K562 (cell line): Measurements from ENCODE around the gene CSNK1G2. TPM values are rescaled to one million over a fixed set of nuclear protein-coding genes. Genes with fewer than 3 reads are reported as not detected.
A peak's percentile ranks its signal among the peaks of the same experiment; 100 is the strongest.

ENCODE experiments used
- ATAC-seq: fragments of 200-7000 bp; cut with Tn5 transposase; 3 replicates; pipeline ENCODE4 v1.9.1; 2020; ENCODE audit warnings: moderate library complexity
- BruUV-seq: library from RNA; stranded (reverse); fragments of 400-500 nt; replicated peaks from 2 replicates; lab custom pipeline; 2021; lab: Mats Ljungman, UMichigan
- CTCF ChIA-PET: fragments of 300-600 bp; formaldehyde crosslinking; extraction: SDS; loops from one replicate; lab custom pipeline; 2021; ENCODE audit warnings: low intra/inter-chr PET ratio; lab: Yijun Ruan, JAX
- POLR2A ChIA-PET: fragments of 300-600, 350-650 bp; sonication (Branson Sonifier 250); formaldehyde crosslinking; extraction: SDS; loops from one replicate; lab custom pipeline; 2021; ENCODE audit warnings: antibody characterized with exemption, inconsistent platforms; lab: Yijun Ruan, JAX
- DNase-seq, 4 experiments: peaks; one replicate each; pipeline versions ENCODE4 v3.0.0 to v3.0.0-alpha.2; 2011 to 2018; ENCODE audit warnings: low spot score in 3 of 4, mixed read lengths in 3 of 4; ENCODE audit errors: extremely low read depth in 1 of 4
- FAIRE-seq: peaks from 2 replicates; lab custom pipeline; 2011; peaks lifted over from hg19 to GRCh38; lab: Jason Lieb, UNC
- H2AFZ ChIP-seq: 2 replicates; pipeline ENCODE4 v1.6.0; 2011; ENCODE audit warnings: low read depth, low read length, control low read depth, inconsistent platforms
- H3K27ac ChIP-seq: fragments of 200-600 bp; 3 replicates; pipeline ENCODE4 v1.8.0; 2011; ENCODE audit warnings: low read depth, mild to moderate bottlenecking, control low read depth, inconsistent platforms, low read length, moderate library complexity, mixed read lengths; ENCODE audit errors: extremely low read depth
- H3K27me3 ChIP-seq, 2 experiments: fragments of 300-600 bp in 1 of 2; 2 replicates in 1 of 2; 3 replicates in 1 of 2; pipeline versions ENCODE4 v1.6.0 to v1.8.0; 2011; ENCODE audit warnings: inconsistent platforms in 2 of 2, low read length in 2 of 2, mild to moderate bottlenecking in 1 of 2, mixed read lengths in 1 of 2, moderate library complexity in 1 of 2; ENCODE audit not compliant: control insufficient read depth in 2 of 2, insufficient read depth in 2 of 2
- H3K36me3 ChIP-seq: fragments of 300-600 bp; 3 replicates; pipeline ENCODE4 v1.8.0; 2011; ENCODE audit warnings: mild to moderate bottlenecking, low read length, inconsistent platforms; ENCODE audit not compliant: control insufficient read depth, insufficient read depth
- H3K4me1 ChIP-seq, 2 experiments: fragments of 200-600 bp in 1 of 2; replicated peaks in 1 of 2; 2 replicates in 1 of 2; 3 replicates in 1 of 2; pipeline versions ENCODE4 v1.5.1 to v1.8.0; 2011; ENCODE audit warnings: inconsistent platforms in 2 of 2, low read length in 2 of 2, mild to moderate bottlenecking in 1 of 2, mixed read lengths in 1 of 2, moderate library complexity in 1 of 2; ENCODE audit not compliant: control insufficient read depth in 2 of 2, insufficient read depth in 2 of 2
- H3K4me2 ChIP-seq: 2 replicates; pipeline ENCODE4 v1.6.1; 2011; ENCODE audit warnings: low read length, control low read depth, inconsistent platforms, mixed read lengths; ENCODE audit not compliant: insufficient read depth
- H3K4me3 ChIP-seq: fragments of 200-600 bp; sonication (generic), shearing (Covaris generic); 2 replicates; pipeline ENCODE4 v1.5.1; 2016; ENCODE audit warnings: control low read depth, inconsistent platforms
- H3K79me2 ChIP-seq: fragments of 200-600 bp; 3 replicates; pipeline ENCODE4 v1.8.0; 2011; ENCODE audit warnings: low read length, inconsistent platforms; ENCODE audit not compliant: control insufficient read depth, insufficient read depth
- H3K9ac ChIP-seq, 2 experiments: 2 replicates each; pipeline versions ENCODE4 v1.6.0 to v1.6.1; 2011; ENCODE audit warnings: low read depth in 2 of 2, low read length in 2 of 2, control low read depth in 1 of 2, inconsistent platforms in 1 of 2, mild to moderate bottlenecking in 1 of 2, mixed read lengths in 1 of 2; ENCODE audit not compliant: insufficient read depth in 1 of 2
- H3K9me1 ChIP-seq: one replicate; pipeline ENCODE4 v1.6.0; 2011; ENCODE audit warnings: inconsistent platforms, mild to moderate bottlenecking, low read length, moderate library complexity; ENCODE audit not compliant: control insufficient read depth, insufficient read depth
- H3K9me3 ChIP-seq: replicated peaks from 2 replicates; pipeline ENCODE4 v1.5.1; 2011; ENCODE audit warnings: low read depth, low read length, inconsistent platforms; ENCODE audit not compliant: control insufficient read depth, insufficient read depth
- H4K20me1 ChIP-seq: replicated peaks from 2 replicates; pipeline ENCODE4 v1.6.1; 2011; ENCODE audit warnings: low read length, inconsistent platforms, mixed read lengths; ENCODE audit not compliant: control insufficient read depth, insufficient read depth
- CTBP1 ChIP-seq: fragments of 450-650 bp; IDR thresholded peaks from 2 replicates; pipeline ENCODE4 v1.6.1; 2016; ENCODE audit warnings: borderline replicate concordance
- NFE2L1 ChIP-seq: fragments of 450-650 bp; IDR thresholded peaks from 2 replicates; pipeline ENCODE4 v1.6.1; 2016; ENCODE audit warnings: missing genetic modification characterization, low read depth, mild to moderate bottlenecking, missing compliant biosample characterization, moderate library complexity, borderline replicate concordance
- NR2C2 ChIP-seq, 2 experiments: fragments of 200-800 bp in 1 of 2; sonication (Bioruptor generic) in 1 of 2; sonication (generic) in 1 of 2; formaldehyde crosslinking in 1 of 2; IDR thresholded peaks; 2 replicates each; pipeline versions ENCODE4 v1.6.1 to v1.8.0; 2016 to 2022; ENCODE audit warnings: mild to moderate bottlenecking in 1 of 2, missing compliant biosample characterization in 1 of 2, missing genetic modification characterization in 1 of 2, missing genetic modification reagents in 1 of 2
- RREB1 ChIP-seq: fragments of 250-450 bp; sonication (Bioruptor Pico); IDR thresholded peaks from 2 replicates; pipeline ENCODE4 v1.4.0; 2020
- TAL1 ChIP-seq: fragments of 450-650 bp; IDR thresholded peaks from 2 replicates; pipeline ENCODE4 v1.6.1; 2016; ENCODE audit warnings: mild to moderate bottlenecking
- TCF3 ChIP-seq: sonication (generic); formaldehyde crosslinking; IDR thresholded peaks from 2 replicates; pipeline ENCODE4 v1.4.0; 2020; ENCODE audit warnings: mild to moderate bottlenecking, missing genetic modification reagents
- ZBTB33 ChIP-seq: sonication (generic); formaldehyde crosslinking; IDR thresholded peaks from 2 replicates; pipeline ENCODE4 v1.8.1; 2023; ENCODE audit warnings: mild to moderate bottlenecking, missing genetic modification reagents
- ZNF384 ChIP-seq: IDR thresholded peaks from 2 replicates; pipeline ENCODE4 v1.6.1; 2012; ENCODE audit warnings: low read depth, low read length, improper control_type of control experiment
- ZNF740 ChIP-seq, 3 experiments: fragments of 200-800 bp in 1 of 3; sonication (Bioruptor generic) in 1 of 3; sonication (generic) in 1 of 3; formaldehyde crosslinking in 1 of 3; IDR thresholded peaks; 2 replicates each; pipeline versions ENCODE4 v1.6.1 to v1.8.0; 2016 to 2022; ENCODE audit warnings: mild to moderate bottlenecking in 2 of 3, missing compliant biosample characterization in 2 of 3, missing genetic modification characterization in 2 of 3, missing genetic modification reagents in 1 of 3
- WGBS: fragments of 100-300 bp; shearing (Covaris generic); methylation state at CpG from one replicate; pipeline ENCODE4 v1.1.6; 2016; ENCODE audit warnings: low coverage, mixed read lengths; ENCODE audit not compliant: insufficient coverage; ENCODE audit errors: missing lambda C conversion rate; 5-methylcytosine and 5-hydroxymethylcytosine counted together
- in situ Hi-C: fragments of 300-500 bp; cut with MboI; formaldehyde crosslinking; loops from 4 replicates; pipeline ENCODE4 v1.15.0; 2018; ENCODE audit warnings: inconsistent platforms, mixed read lengths
- intact Hi-C: fragments of 100-400 bp; cut with micrococcal nuclease; formaldehyde crosslinking; loops from 2 replicates; pipeline ENCODE4 v1.14.2; 2022
- polyA plus RNA-seq, 8 experiments: library from polyadenylated mRNA; depleted of rRNA in 4 of 8; stranded (reverse) in 5 of 8; unstranded in 3 of 8; fragments of >200 nt; fragmentation: Nextera tagmentation in 2 of 8; fragmentation: Illumina TruSeq in 1 of 8; extraction: Ambion mirVana in 2 of 8; extraction: Trizol in 1 of 8; gene quantifications; 2 replicates each; pipeline versions ENCODE4 v1.2.1 to v1.2.3, GENCODE V29; 2011 to 2014; ENCODE audit warnings: inconsistent platforms in 1 of 8, missing spikeins in 1 of 8
- total RNA-seq, 7 experiments: library from RNA; depleted of rRNA in 6 of 7; stranded (reverse); fragments of >200 nt in 6 of 7; fragmentation: Illumina TruSeq in 2 of 7; extraction: Trizol in 2 of 7; gene quantifications; 2 replicates each; pipeline versions ENCODE4 v1.2.1 to v1.2.3, GENCODE V29; 2011 to 2021; ENCODE audit warnings: low replicate concordance in 1 of 7

Gene CSNK1G2
- total and polyA plus RNA-seq, 9 of the 15 experiments (the other 6 are each of a cell fraction or from before 2014, with no cell fraction given): 0.48 to 119 (median 49.5) TPM

- Histone ChIP-seq H2AFZ (peak overlapping the region; percentile 87), H4K20me1 (no peaks in the 10 kb centered on the region), H3K4me2 (peak overlapping the region; percentile 74), H3K27ac (no peak overlapping the region), H3K27me3 (no peaks in the 10 kb centered on the region), H3K79me2 (no peaks in the 10 kb centered on the region), H3K36me3 (peaks cover 9% of the 10 kb centered on the region; the same call in 1 of the 3 replicates), H3K9me3 (0 out of 2 replicates have a peak, but pooled peaks cover 7% of the 10 kb centered on the region), H3K9ac (peak overlapping the region in 1 of 2 experiments; percentile 77; a peak in 2 of 4 replicates), H3K9me1 (no peaks in the 10 kb centered on the region), H3K4me1 (peaks cover 3 to 30% of the 10 kb centered on the region in 2 experiments; a peak in 3 of 5 replicates), H3K4me3 (no peak overlapping the region)
- BruUV-seq: no TSS peak
- peak; percentile 98 for ATAC-seq
- peak; percentile 54 for FAIRE-seq
- in situ Hi-C loops: no loop called here
- intact Hi-C loops: loop anchor here (5.0 kb wide), 1 partner anchor 133 kb away; no protein-coding TSS in a partner anchor
- ChIA-PET POLR2A (interaction anchor here (0.6 kb wide), 1 partner anchor 8 kb away, joined by 3 read pairs; no protein-coding TSS in a partner anchor), CTCF (interaction anchor here (0.6 to 1.2 kb wide), 5 partner anchors 54 to 306 kb away, joined by 3 to 6 read pairs (median 3); no protein-coding TSS in a partner anchor)
- 20% methylated on average over 37 of the region's 42 CpGs for WGBS
- DNase-seq: peak; percentile 86 to 88 (median 87)
- TF ChIP-seq NFE2L1 (tag): no peak
- TF ChIP-seq TCF3 (CRISPR knock-in tag): no peak
- TF ChIP-seq NR2C2 (CRISPR knock-in tag; IDR thresholded peaks at IDR 0.05): no peak
- TF ChIP-seq NR2C2 (tag; IDR thresholded peaks at IDR 0.05): peak; percentile 41
- TF ChIP-seq RREB1 (CRISPR knock-in tag): no peak
- TF ChIP-seq TAL1: no peak
- TF ChIP-seq ZBTB33 (CRISPR knock-in tag): 0 out of 2 replicates have a peak, but pooled peaks have one; percentile 53
- TF ChIP-seq ZNF384: peak; percentile 45; the same call in 1 of the 2 replicates
- no peak for TF ChIP-seq ZNF740 (CRISPR knock-in tag; IDR thresholded peaks at IDR 0.05)
- TF ChIP-seq ZNF740 (tag; IDR thresholded peaks at IDR 0.05): peak in 1 of 2 experiments; percentile 3; a peak in 1 of 4 replicates
- TF ChIP-seq CTBP1: peak; percentile 22; the same call in 1 of the 2 replicates
Observed at GRCh38 chr19:1929021-1929742, 11.8 kb upstream of the CSNK1G2 start.
